Keratinocyte (primary cell): Measurements from ENCODE around the gene C14orf93. TPM values are rescaled to one million over a fixed set of nuclear protein-coding genes. Genes with fewer than 3 reads are reported as not detected.
A peak's percentile ranks its signal among the peaks of the same experiment; 100 is the strongest.

Experiments used
- DNase-seq: peaks from one replicate; pipeline ENCODE4 v3.0.0-alpha.2; 2011; ENCODE audit warnings: low read depth, missing footprints, low spot score
- FAIRE-seq: peaks from 2 replicates; lab custom pipeline; 2011; peaks lifted over from hg19 to GRCh38; lab: Jason Lieb, UNC
- H2AFZ ChIP-seq: 2 replicates; pipeline ENCODE4 v1.6.0; 2012; ENCODE audit warnings: low read length, control low read depth, inconsistent platforms; ENCODE audit not compliant: control insufficient read depth
- H3K27ac ChIP-seq: 2 replicates; pipeline ENCODE4 v1.5.1; 2011; ENCODE audit warnings: low read length; ENCODE audit not compliant: control insufficient read depth, insufficient read depth
- H3K27me3 ChIP-seq: 3 replicates; pipeline ENCODE4 v1.6.0; 2011; ENCODE audit warnings: low read length; ENCODE audit not compliant: control insufficient read depth, insufficient read depth; ENCODE audit errors: extremely low read depth
- H3K36me3 ChIP-seq, 2 experiments: 2 replicates in 1 of 2; 3 replicates in 1 of 2; pipeline ENCODE4 v1.5.1; 2011; ENCODE audit warnings: low read length in 2 of 2, mild to moderate bottlenecking in 1 of 2; ENCODE audit not compliant: control insufficient read depth in 2 of 2, insufficient read depth in 2 of 2; ENCODE audit errors: extremely low read depth in 1 of 2
- H3K4me1 ChIP-seq: 3 replicates; pipeline ENCODE4 v1.5.1; 2011; ENCODE audit warnings: low read length; ENCODE audit not compliant: control insufficient read depth, insufficient read depth; ENCODE audit errors: extremely low read depth
- H3K4me2 ChIP-seq: 3 replicates; pipeline ENCODE4 v1.6.0; 2011; ENCODE audit warnings: low read depth, low read length; ENCODE audit not compliant: control insufficient read depth, insufficient read depth; ENCODE audit errors: extremely low read depth
- H3K4me3 ChIP-seq, 3 experiments: fragments of 200-600 bp in 1 of 3; sonication (generic) in 1 of 3; 2 replicates in 2 of 3; 3 replicates in 1 of 3; pipeline ENCODE4 v1.5.1; 2011 to 2016; ENCODE audit warnings: low read length in 3 of 3, mild to moderate bottlenecking in 3 of 3, control low read depth in 2 of 3, inconsistent platforms in 1 of 3, low read depth in 1 of 3, mixed read lengths in 1 of 3, mixed run types in 1 of 3, moderate library complexity in 1 of 3; ENCODE audit not compliant: control insufficient read depth in 2 of 3, insufficient read depth in 2 of 3; ENCODE audit errors: extremely low read depth in 1 of 3
- H3K79me2 ChIP-seq: 2 replicates; pipeline ENCODE4 v1.6.0; 2012; ENCODE audit warnings: low read length; ENCODE audit not compliant: control insufficient read depth, insufficient read depth
- H3K9ac ChIP-seq: 3 replicates; pipeline ENCODE4 v1.6.0; 2011; ENCODE audit warnings: low read length; ENCODE audit not compliant: control insufficient read depth, insufficient read depth; ENCODE audit errors: extremely low read depth
- H3K9me1 ChIP-seq: 3 replicates; pipeline ENCODE4 v1.6.0; 2011; ENCODE audit warnings: low read length; ENCODE audit not compliant: control insufficient read depth, insufficient read depth; ENCODE audit errors: extremely low read depth
- H3K9me3 ChIP-seq: 2 replicates; pipeline ENCODE4 v1.5.1; 2012; ENCODE audit warnings: low read depth, low read length; ENCODE audit not compliant: control insufficient read depth
- H4K20me1 ChIP-seq: 3 replicates; pipeline ENCODE4 v1.6.0; 2011; ENCODE audit warnings: low read length; ENCODE audit not compliant: control insufficient read depth, insufficient read depth; ENCODE audit errors: extremely low read depth
- EZH2 ChIP-seq: IDR thresholded peaks from one replicate; pipeline ENCODE4 v1.6.1; 2012; ENCODE audit warnings: inconsistent platforms, mild to moderate bottlenecking, low read length, moderate library complexity
- dilution Hi-C: fragments of 300-500 bp; cut with MboI; formaldehyde crosslinking; loops from one replicate; pipeline ENCODE4 v1.7.0; 2020; ENCODE audit warnings: low sequenced_read_pairs; ENCODE audit not compliant: extremely low pct_ligation_motif_present
- polyA plus RNA-seq, 5 experiments: library from polyadenylated mRNA; depleted of rRNA in 3 of 5; stranded (reverse) in 3 of 5; stranded (forward) in 1 of 5; unstranded in 1 of 5; fragments of >200 nt; gene quantifications; 1 replicate in 1 of 5; 2 replicates in 3 of 5; 3 replicates in 1 of 5; pipeline versions ENCODE4 v1.2.1 to v1.2.3, GENCODE V29; 2011 to 2012; ENCODE audit warnings: missing spikeins in 2 of 5, low read depth in 1 of 5, low replicate concordance in 1 of 5
- TF ChIP-seq, protein P1 (sequence below), 3 experiments: IDR thresholded peaks in 1 of 3; conservative IDR thresholded peaks in 1 of 3; optimal IDR thresholded peaks in 1 of 3; 2 replicates in 2 of 3; 3 replicates in 1 of 3; pipeline versions ENCODE3 to v1.5.1; 2011; ENCODE audit warnings: low read length in 3 of 3, mild to moderate bottlenecking in 3 of 3, moderate library complexity in 2 of 3, control low read depth in 1 of 3, inconsistent platforms in 1 of 3; ENCODE audit not compliant: insufficient read depth in 2 of 3; ENCODE audit errors: extremely low read depth in 1 of 3

The C14orf93 gene
- polyA plus RNA-seq, 1 donor (not counting 4 experiments of a cell fraction or from before 2014, with no cell fraction given) = 7.7 TPM

DNA sequence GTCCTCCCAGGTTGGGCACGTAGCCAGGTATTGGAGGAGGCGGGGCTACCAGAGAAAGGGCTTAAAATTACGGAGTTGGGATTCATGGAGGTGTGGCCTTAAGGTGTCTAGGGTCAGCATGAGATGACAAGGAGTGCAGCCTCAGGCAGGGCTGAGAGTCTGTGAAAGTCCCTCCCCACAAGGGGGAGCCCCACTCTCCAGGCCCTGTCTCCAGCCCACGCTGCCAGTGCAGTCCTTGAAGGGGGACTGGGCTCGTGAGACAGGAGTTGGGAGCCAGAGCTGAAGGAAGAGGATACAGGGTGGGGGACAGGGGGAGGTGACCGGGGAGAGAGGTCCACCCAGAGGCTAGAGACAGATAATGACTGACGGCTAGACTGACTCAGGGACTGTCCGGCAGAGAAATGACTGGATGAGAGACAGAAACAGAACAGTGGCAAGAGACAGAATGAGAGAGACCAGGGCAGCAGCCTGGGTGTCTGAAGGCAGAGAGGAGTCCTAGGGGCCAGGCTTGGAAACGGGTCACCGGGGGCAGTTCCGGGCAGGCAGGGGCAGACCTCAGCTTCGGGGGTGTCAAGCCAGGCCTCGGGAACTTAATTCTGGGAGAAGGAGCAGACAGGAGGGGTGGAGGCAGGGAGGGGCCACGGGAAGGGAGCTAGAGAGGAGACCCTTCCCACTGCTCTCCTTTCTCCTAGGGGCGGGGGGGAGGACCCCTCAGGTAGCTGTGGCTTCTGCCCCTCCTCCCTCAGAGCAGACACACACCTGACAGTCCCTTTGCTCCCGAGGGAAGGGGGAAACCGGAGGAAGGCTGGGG, 46.4 kb upstream of the C14orf93 start:
- H3K9ac ChIP-seq = peak overlapping the region; percentile 58
- H3K36me3 ChIP-seq = peaks cover 16 to 17% of the 10 kb centered on the region in 2 experiments
- H3K9me1 ChIP-seq = no peaks in the 10 kb centered on the region
- peaks cover 5% of the 10 kb centered on the region for H3K79me2 ChIP-seq
- no peaks in the 10 kb centered on the region for H4K20me1 ChIP-seq
- no peak overlapping the region for H3K27ac ChIP-seq
- no peaks in the 10 kb centered on the region for H3K9me3 ChIP-seq
- peak overlapping the region; percentile 28 to 63 (median 63) for H3K4me3 ChIP-seq
- dilution Hi-C loops = no loop called here
- peaks cover 25% of the 10 kb centered on the region for H3K4me1 ChIP-seq
- TF ChIP-seq, protein P1, sequence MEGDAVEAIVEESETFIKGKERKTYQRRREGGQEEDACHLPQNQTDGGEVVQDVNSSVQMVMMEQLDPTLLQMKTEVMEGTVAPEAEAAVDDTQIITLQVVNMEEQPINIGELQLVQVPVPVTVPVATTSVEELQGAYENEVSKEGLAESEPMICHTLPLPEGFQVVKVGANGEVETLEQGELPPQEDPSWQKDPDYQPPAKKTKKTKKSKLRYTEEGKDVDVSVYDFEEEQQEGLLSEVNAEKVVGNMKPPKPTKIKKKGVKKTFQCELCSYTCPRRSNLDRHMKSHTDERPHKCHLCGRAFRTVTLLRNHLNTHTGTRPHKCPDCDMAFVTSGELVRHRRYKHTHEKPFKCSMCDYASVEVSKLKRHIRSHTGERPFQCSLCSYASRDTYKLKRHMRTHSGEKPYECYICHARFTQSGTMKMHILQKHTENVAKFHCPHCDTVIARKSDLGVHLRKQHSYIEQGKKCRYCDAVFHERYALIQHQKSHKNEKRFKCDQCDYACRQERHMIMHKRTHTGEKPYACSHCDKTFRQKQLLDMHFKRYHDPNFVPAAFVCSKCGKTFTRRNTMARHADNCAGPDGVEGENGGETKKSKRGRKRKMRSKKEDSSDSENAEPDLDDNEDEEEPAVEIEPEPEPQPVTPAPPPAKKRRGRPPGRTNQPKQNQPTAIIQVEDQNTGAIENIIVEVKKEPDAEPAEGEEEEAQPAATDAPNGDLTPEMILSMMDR (optimal IDR thresholded peaks at IDR 0.05 in 1 of 3, IDR thresholded peaks at IDR 0.05 in 1 of 3, conservative IDR thresholded peaks at IDR 0.05 in 1 of 3; ENCODE audit: extremely low read depth in 1 of 3, insufficient read depth in 2 of 3, low read length in 3 of 3) = peak; percentile 77 to 86 (median 84)
- no peak for TF ChIP-seq EZH2
- FAIRE-seq = peak; percentile 79
- no peaks in the 10 kb centered on the region for H3K27me3 ChIP-seq
- DNase-seq = peak; percentile 58
- peak overlapping the region; percentile 30 for H2AFZ ChIP-seq
- peak overlapping the region; percentile 89 for H3K4me2 ChIP-seq

- H3K27ac ChIP-seq = no peak overlapping the region
- no peak overlapping the region for H2AFZ ChIP-seq
- FAIRE-seq (no peak), DNase-seq (no peak)
- H3K9me3 ChIP-seq = no peaks in the 10 kb centered on the region
- dilution Hi-C loops = no loop called here
- H3K79me2 ChIP-seq = no peaks in the 10 kb centered on the region
- no peak overlapping the region for H3K4me3 ChIP-seq
- H3K4me2 ChIP-seq = no peak overlapping the region
- peaks cover 11% of the 10 kb centered on the region in 2 experiments for H3K36me3 ChIP-seq
- H3K4me1 ChIP-seq = peaks cover 25% of the 10 kb centered on the region
- TF ChIP-seq EZH2 = no peak
- TF ChIP-seq, protein P1 (optimal IDR thresholded peaks at IDR 0.05 in 1 of 3, IDR thresholded peaks at IDR 0.05 in 1 of 3, conservative IDR thresholded peaks at IDR 0.05 in 1 of 3; ENCODE audit: extremely low read depth in 1 of 3, insufficient read depth in 2 of 3, low read length in 3 of 3) = no peak
- no peaks in the 10 kb centered on the region for H3K9me1 ChIP-seq
- no peaks in the 10 kb centered on the region for H3K27me3 ChIP-seq
- H4K20me1 ChIP-seq = no peaks in the 10 kb centered on the region
- H3K9ac ChIP-seq = no peak overlapping the region
Observed at GRCh38 chr14:23055621-23056144, 45.7 kb upstream of the C14orf93 start.
